Pulmonary artery endothelial cell (primary cell): ENCODE results near the gene SHROOM3. TPM values are rescaled to one million over a fixed set of nuclear protein-coding genes. Genes with fewer than 3 reads are reported as not detected.

Source experiments
- DNase-seq: peaks from one replicate; pipeline ENCODE4 v3.0.0-alpha.2; 2011; ENCODE audit warnings: low read depth, low spot score
- total RNA-seq: library from RNA; depleted of rRNA; stranded (reverse); fragments of >200 nt; gene quantifications from 2 replicates; pipeline ENCODE4 v1.2.3, GENCODE V29; 2014

SHROOM3 gene
- total RNA-seq, 1 donor from 2014 or later, result 8.1 TPM

DNA sequence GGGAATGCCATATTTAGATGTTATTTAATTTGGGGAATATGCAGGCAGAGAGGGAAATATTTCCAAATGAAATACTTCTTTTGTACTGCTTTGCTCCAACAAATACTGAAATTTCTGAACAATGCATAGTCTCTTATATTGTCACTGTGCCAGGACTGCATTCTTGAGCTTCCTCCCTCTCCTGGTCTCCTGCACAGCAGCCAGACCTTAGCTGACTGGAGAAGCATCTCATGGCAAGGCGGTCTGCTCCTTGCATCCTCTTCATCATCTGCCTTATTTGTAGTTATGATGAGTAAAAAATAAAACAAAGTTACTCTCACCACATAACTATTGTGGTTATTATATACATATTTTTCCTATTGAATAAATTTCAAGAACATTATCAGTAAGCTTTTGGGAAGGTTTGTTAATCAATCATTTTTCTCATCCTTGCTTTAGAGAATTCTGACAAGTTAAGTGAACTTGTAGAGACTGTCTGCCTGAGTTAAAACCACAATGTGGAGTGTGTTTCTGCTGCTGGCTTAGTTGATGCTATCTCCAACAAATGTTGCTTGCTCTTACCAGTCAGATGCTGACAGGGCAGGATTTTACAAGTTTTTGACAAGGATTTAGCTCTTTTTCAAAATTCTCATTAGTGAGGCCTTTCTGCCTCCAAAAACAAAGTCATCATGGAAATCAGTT, 309.4 kb downstream of the SHROOM3 start:
- DNase-seq, result peak; percentile 43

DNA sequence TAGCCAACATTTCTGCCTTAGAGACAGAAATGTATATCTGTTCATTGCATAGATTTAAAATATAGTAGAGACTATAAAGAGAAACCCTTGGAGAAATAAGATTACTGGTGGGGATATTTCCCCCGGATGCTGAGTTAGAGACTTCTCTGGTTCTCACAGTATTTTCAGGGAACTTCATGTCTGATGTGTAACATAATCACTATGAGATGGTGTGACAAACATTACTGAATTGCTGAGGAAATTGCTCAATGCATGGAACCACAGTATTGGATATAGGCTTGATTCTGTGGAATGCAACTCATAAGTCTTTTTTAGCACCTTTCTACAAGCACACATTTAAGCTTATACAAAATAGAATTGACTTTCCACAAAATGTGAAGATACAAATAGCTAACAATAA, 310.2 kb downstream of the SHROOM3 start:
- DNase-seq, result no peak

- DNase-seq, result no peak
Observed at GRCh38 chr4:76747563-76747962, 312.5 kb downstream of the SHROOM3 start.

DNA sequence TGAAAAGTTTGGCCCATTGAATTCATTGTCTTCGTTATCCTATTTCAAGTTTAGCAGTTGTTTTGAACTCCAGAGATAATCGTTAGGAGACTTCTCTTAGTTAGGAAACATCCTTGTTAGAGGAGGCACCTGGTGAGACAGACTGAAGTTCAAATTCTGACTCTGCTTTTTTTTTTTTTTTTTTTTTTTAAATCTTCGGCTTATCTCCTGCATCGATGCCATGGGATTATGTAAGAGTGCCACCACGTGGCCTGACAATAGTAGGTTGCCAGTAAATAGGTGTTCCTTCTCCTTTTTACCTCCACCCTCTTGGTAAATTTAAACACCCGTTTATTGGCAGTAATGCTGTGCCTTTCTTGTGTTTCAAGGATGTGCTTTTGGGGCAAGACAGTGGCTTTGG, 313.6 kb downstream of the SHROOM3 start:
- no peak for DNase-seq

- DNase-seq, result no peak
Observed at GRCh38 chr4:76749355-76749754, 314.3 kb downstream of the SHROOM3 start.

- DNase-seq, result no peak
Observed at GRCh38 chr4:76750716-76751115, 315.7 kb downstream of the SHROOM3 start.

DNA sequence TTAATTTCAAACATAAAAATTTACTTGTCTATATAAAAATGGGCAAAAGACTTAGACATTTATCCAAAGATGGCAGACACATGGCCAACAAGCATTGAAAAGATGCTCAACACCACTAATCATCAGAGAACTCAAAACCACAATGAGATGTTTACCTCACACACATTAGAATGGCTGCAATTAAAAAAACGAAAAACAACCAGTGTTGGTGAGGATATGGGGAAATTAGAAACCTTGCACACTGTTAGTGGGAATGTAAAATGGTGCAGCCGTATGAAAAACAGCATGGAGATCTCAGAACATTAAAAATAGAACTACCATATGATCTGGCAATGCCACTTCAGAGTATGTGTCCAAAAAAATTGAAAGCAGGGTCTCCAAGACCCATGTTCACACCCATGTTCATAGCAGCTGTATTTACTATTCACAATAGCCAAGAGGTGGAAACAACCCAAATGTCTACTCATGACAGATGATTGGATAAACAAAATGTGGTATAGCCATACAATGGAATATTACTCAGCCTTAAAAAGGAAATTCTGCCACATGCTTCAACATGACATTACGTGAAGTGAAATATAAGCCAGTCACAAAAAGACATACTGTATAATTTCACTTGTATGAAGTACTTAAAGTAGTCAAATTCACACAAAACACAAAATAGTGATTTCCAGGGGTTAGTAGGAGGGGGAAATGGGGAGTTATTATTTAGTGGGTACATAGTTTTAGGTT, 316.7 kb downstream of the SHROOM3 start:
- DNase-seq, result no peak

GRCh38 chr4:76752861-76753501, 318.0 kb downstream of the SHROOM3 start:
- DNase-seq, result no peak

GRCh38 chr4:76753814-76754213, 318.8 kb downstream of the SHROOM3 start:
- DNase-seq, result peak; percentile 60

DNA sequence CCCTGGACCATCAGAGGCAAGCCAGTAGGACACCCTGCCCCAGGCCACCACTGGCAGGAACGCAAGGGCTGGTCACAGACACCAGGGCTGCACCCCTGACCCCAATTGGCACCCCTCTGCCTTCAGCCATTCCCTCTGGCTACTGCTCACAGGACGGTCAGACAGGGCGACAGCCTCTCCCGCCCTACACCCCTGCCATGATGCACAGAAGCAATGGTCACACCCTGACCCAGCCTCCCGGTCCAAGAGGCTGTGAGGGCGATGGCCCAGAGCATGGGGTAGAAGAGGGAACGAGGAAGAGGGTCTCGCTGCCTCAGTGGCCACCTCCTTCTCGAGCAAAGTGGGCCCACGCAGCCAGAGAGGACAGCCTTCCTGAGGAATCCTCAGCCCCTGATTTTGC, 319.4 kb downstream of the SHROOM3 start:
- no peak for DNase-seq

GRCh38 chr4:76755756-76756155, 320.7 kb downstream of the SHROOM3 start:
- DNase-seq, result no peak

GRCh38 chr4:76756416-76756815, 321.4 kb downstream of the SHROOM3 start:
- DNase-seq, result no peak

DNA sequence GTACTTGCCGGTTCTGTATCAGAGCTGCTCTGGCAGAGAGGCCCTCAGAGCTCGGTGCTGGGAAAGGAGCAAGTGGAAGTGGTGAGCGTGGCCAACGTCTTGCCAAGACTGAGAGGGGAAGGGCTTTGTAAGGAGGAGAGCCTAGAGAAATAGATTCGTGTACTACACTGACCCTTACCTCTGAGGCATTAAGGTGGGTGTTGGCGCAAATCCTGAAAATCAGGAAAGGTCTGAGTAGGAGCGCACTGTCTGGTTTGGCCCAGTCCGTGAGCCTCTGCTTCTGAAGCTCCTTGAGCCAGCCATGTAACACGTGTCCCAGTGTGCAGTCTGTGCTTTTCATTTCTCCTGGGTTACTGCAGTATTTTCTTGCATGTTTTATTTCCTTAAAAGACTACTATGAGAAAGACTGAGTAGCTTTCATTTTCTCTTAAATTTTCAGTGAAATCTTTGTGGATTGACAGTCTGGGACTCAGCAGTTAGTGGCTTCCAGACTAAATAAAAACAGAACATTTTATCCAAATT, 322.4 kb downstream of the SHROOM3 start:
- DNase-seq, result no peak

DNA sequence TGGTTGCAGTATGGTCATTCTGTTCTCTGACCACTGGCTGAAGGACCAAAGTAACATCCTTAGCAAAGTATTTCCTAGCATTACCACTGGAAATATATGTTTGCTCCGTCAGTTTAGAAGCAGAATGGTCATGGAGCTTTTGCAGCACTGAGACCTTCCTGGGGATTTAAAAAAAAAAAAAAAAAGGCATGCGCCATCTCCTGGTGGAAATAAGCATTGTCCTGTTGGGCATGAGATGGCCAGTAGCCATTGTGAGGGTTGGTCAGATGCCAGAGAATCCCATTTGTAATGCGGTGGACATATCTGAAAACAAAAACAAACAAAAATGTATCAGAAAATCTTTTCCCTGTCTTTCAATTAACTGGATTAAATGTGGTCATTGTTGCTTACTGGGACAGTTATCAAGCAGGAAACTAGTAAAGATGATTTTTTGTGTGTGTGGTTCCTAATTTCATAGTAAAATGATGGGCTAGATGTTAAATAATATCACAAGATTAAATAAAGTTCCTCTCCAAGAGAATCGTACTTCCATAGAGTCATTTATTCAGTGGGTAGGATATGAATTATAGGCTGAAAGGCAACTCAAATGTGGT, 323.4 kb downstream of the SHROOM3 start:
- DNase-seq, result no peak

GRCh38 chr4:76758996-76759395, 324.0 kb downstream of the SHROOM3 start:
- DNase-seq, result no peak

GRCh38 chr4:76760193-76760592, 325.2 kb downstream of the SHROOM3 start:
- DNase-seq, result no peak

DNA sequence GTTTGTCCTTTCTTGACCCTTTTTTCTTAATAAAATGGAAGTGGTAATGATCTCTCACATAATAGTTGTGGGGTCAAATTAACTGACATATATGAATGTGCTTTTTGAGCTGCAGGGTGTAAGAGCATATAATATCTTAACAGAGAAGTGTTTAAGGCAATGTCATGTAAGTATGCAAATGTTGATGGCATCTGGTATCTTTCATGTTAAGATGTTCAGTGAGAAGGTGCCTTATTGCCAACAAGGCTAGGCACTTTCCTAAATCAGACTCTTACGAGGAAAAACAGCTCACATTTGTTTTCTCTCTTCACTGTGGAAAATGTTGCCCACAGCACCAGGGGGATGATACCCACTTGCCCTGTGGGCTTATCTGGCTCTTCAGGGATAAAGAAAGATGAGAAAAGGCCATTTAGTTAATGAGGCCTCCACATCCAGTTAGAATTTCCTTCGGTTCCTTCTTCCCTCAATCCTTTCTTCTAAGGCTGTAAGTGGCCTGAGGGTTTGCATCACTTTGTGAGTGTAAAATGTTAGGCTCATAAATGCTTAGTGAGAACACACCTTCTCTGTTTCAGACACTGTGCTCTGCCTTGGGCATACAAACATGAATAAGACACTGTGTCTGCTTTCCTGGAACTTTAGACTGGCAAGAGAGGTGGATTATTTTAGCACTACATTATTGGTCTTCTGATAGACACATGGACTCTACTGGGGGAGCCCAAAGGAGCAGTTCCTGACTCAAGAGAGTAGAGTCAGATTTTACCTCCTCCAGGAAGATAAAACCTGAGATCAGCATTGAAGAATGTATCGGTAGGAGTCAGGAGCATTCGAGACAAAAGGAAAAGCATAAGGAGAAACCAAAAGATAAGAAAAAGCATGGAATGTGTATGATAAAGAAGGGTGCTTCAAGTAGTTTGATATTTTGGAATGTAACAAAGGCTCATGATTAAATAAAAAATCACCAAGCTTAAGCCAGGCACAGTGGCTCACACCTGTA, 327.4 kb downstream of the SHROOM3 start:
- no peak for DNase-seq

DNA sequence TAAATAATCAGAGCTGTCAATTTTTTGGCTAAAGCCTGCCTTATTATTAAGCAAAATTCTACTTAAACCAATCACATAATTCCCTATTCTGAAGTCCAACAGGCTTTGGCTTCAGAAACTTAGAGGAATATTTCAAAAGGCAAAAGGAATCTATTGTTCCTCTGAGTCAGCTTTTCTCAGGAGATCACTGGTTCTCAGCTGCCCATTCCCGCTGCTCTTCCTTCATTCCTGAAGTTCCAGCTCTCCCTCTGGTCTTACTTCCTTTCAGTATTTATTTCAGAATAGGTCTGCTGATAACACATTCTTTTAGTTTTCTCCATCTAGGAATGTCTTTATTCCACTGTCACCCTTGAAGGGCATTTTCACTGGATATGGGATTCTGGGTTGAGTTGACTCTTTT, 329.2 kb downstream of the SHROOM3 start:
- no peak for DNase-seq

GRCh38 chr4:76765473-76766183, 330.6 kb downstream of the SHROOM3 start:
- DNase-seq, result no peak

GRCh38 chr4:76767983-76768382, 333.0 kb downstream of the SHROOM3 start:
- no peak for DNase-seq
